Loucy (cell line): ENCODE data around the gene KISS1.

Experiments used
- EZH2phosphoT487 ChIP-seq: fragments of 200-600 bp; IDR thresholded peaks from 2 replicates; pipeline ENCODE4 v1.6.1; 2018; ENCODE audit warnings: antibody characterized with exemption, mild to moderate bottlenecking, moderate library complexity, borderline replicate concordance
- TF ChIP-seq, protein P1 (sequence below): fragments of 200-600 bp; sonication (generic); conservative IDR thresholded peaks from 2 replicates; pipeline ENCODE4 v1.5.1; 2014; ENCODE audit warnings: mild to moderate bottlenecking, antibody characterized with exemption, low read length

DNA sequence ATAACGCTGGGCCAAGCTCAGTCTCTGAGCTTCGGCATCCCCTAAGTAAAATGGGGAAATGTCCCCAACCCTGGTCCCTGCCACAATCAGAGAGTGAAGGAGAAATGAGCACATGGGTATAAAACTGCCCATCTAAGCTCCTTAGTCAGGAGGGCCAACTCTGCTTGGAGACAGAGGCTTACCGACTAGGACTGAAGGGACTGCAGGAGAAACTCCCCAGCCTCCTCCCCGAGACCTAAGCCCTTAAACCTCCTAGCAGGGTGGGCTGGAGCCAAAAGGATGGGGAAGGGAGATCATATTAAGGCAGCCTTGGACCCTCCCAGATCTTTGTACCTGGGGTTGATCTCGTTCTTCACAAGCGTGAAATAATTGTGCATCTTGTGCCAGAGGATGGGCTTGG, 50.0 kb downstream of the KISS1 start:
- TF ChIP-seq, protein P1, sequence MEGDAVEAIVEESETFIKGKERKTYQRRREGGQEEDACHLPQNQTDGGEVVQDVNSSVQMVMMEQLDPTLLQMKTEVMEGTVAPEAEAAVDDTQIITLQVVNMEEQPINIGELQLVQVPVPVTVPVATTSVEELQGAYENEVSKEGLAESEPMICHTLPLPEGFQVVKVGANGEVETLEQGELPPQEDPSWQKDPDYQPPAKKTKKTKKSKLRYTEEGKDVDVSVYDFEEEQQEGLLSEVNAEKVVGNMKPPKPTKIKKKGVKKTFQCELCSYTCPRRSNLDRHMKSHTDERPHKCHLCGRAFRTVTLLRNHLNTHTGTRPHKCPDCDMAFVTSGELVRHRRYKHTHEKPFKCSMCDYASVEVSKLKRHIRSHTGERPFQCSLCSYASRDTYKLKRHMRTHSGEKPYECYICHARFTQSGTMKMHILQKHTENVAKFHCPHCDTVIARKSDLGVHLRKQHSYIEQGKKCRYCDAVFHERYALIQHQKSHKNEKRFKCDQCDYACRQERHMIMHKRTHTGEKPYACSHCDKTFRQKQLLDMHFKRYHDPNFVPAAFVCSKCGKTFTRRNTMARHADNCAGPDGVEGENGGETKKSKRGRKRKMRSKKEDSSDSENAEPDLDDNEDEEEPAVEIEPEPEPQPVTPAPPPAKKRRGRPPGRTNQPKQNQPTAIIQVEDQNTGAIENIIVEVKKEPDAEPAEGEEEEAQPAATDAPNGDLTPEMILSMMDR: no peak
- TF ChIP-seq EZH2phosphoT487: no peak
